NCI-H2171 (cell line): ENCODE data around the gene PAPOLA.
A peak's percentile ranks its signal among the peaks of the same experiment; 100 is the strongest.
"Not testable (repeated sequence)": the region's sequence is repeated elsewhere in the genome, so short reads cannot be mapped to it uniquely, and the experiment has no call there.

Experiments
- DNase-seq: peaks from one replicate; lab custom pipeline; 2025; lab: John Stamatoyannopoulos, UW

PAPOLA gene

GRCh38 chr14:96501740-96502620 is at the start of gene PAPOLA:
Gene PAPOLA (plus strand): TSS chr14:96502382. CDS start chr14:96502593, 211 bp downstream.
- peak; percentile 97 for DNase-seq

GRCh38 chr14:96452684-96453083 is 49.5 kb upstream of the PAPOLA start:
- DNase-seq, result no peak

- DNase-seq, result no peak
Measured at GRCh38 chr14:96455588-96455987, 46.6 kb upstream of the PAPOLA start.

GRCh38 chr14:96459851-96460250 is 42.3 kb upstream of the PAPOLA start:
- DNase-seq, result no peak

- DNase-seq, result no peak
Measured at GRCh38 chr14:96461950-96462798, 40.0 kb upstream of the PAPOLA start.

- no peak for DNase-seq
Measured at GRCh38 chr14:96464136-96464535, 38.0 kb upstream of the PAPOLA start.

GRCh38 chr14:96466918-96467317 is 35.3 kb upstream of the PAPOLA start:
- no peak for DNase-seq

GRCh38 chr14:96470331-96470730 is 31.9 kb upstream of the PAPOLA start:
- DNase-seq, result no peak

GRCh38 chr14:96470967-96471366 is 31.2 kb upstream of the PAPOLA start:
- DNase-seq, result not testable (repeated sequence)

- DNase-seq, result no peak
Measured at GRCh38 chr14:96478119-96478518, 24.1 kb upstream of the PAPOLA start.

- DNase-seq, result no peak
Measured at GRCh38 chr14:96479435-96480146, 22.6 kb upstream of the PAPOLA start.

- no peak for DNase-seq
Measured at GRCh38 chr14:96481731-96482314, 20.4 kb upstream of the PAPOLA start.

- no peak for DNase-seq
Measured at GRCh38 chr14:96482986-96483385, 19.2 kb upstream of the PAPOLA start.

- DNase-seq, result no peak
Measured at GRCh38 chr14:96484399-96484798, 17.8 kb upstream of the PAPOLA start.

GRCh38 chr14:96486705-96487104 is 15.5 kb upstream of the PAPOLA start:
- no peak for DNase-seq

- no peak for DNase-seq
Measured at GRCh38 chr14:96489327-96489726, 12.9 kb upstream of the PAPOLA start.

- DNase-seq, result no peak
Measured at GRCh38 chr14:96493178-96493577, 9.0 kb upstream of the PAPOLA start.

GRCh38 chr14:96494331-96494730 is 7.9 kb upstream of the PAPOLA start:
- DNase-seq, result no peak

- DNase-seq, result no peak
Measured at GRCh38 chr14:96497087-96497486, 5.1 kb upstream of the PAPOLA start.

- no peak for DNase-seq
Measured at GRCh38 chr14:96497586-96497985, 4.6 kb upstream of the PAPOLA start.

- no peak for DNase-seq
Measured at GRCh38 chr14:96501217-96501739, 904 bp upstream of the PAPOLA start.
